MM.1S (cell line): ENCODE data around the gene AGAP1.

Source experiments
- DNase-seq: peaks from one replicate; pipeline ENCODE4 v3.0.0-alpha.2; 2015
- H2AFZ ChIP-seq: fragments of 300-600 bp; sonication (generic); 2 replicates; pipeline ENCODE4 v1.6.0; 2016; ENCODE audit warnings: antibody characterized with exemption, low read length
- H3F3A ChIP-seq: fragments of 300-600 bp; sonication (generic); 2 replicates; pipeline ENCODE4 v1.6.1; 2016; ENCODE audit warnings: mild to moderate bottlenecking, antibody characterized with exemption, low read length, moderate library complexity, mixed read lengths; ENCODE audit not compliant: insufficient read depth
- H3K27ac ChIP-seq: fragments of 300-600 bp; sonication (generic); 2 replicates; pipeline ENCODE4 v1.5.1; 2016; ENCODE audit warnings: mild to moderate bottlenecking, low read length
- H3K27me3 ChIP-seq: fragments of 300-600 bp; sonication (generic); replicated peaks from 2 replicates; pipeline ENCODE4 v1.6.0; 2016; ENCODE audit warnings: low read length; ENCODE audit not compliant: insufficient read depth
- H3K36me3 ChIP-seq: fragments of 300-600 bp; sonication (generic); replicated peaks from 2 replicates; pipeline ENCODE4 v1.6.1; 2016; ENCODE audit warnings: mild to moderate bottlenecking, low read length, mixed read lengths; ENCODE audit not compliant: insufficient read depth
- H3K4me1 ChIP-seq: fragments of 300-600 bp; sonication (generic); 2 replicates; pipeline ENCODE4 v1.6.1; 2016; ENCODE audit warnings: low read length, mixed read lengths
- H3K4me2 ChIP-seq: fragments of 300-600 bp; sonication (generic); 2 replicates; pipeline ENCODE4 v1.6.0; 2016; ENCODE audit warnings: low read depth, low read length
- H3K4me3 ChIP-seq: fragments of 300-600 bp; sonication (generic); 2 replicates; pipeline ENCODE4 v1.5.1; 2016; ENCODE audit warnings: low read length, mixed read lengths
- H3K79me2 ChIP-seq: fragments of 300-600 bp; sonication (generic); 2 replicates; pipeline ENCODE4 v1.6.1; 2016; ENCODE audit warnings: mixed run types, low read length, mixed read lengths
- H3K9ac ChIP-seq: fragments of 300-600 bp; sonication (generic); 2 replicates; pipeline ENCODE4 v1.6.1; 2016; ENCODE audit warnings: low read length, mixed read lengths
- H3K9me2 ChIP-seq: fragments of 300-600 bp; sonication (generic); replicated peaks from 2 replicates; pipeline ENCODE4 v1.6.1; 2016; ENCODE audit warnings: mild to moderate bottlenecking, low read length, mixed read lengths; ENCODE audit not compliant: insufficient read depth
- H3K9me3 ChIP-seq: fragments of 300-600 bp; sonication (generic); replicated peaks from 2 replicates; pipeline ENCODE4 v1.6.1; 2016; ENCODE audit warnings: mild to moderate bottlenecking, low read length, mixed read lengths; ENCODE audit not compliant: insufficient read depth
- H4K20me1 ChIP-seq: fragments of 300-600 bp; sonication (generic); 2 replicates; pipeline ENCODE4 v1.6.1; 2016; ENCODE audit warnings: mild to moderate bottlenecking, low read length, moderate library complexity, mixed read lengths; ENCODE audit not compliant: insufficient read depth
- EZH2 ChIP-seq: fragments of 300-600 bp; sonication (generic); optimal IDR thresholded peaks from 2 replicates; pipeline ENCODE3; 2017; ENCODE audit warnings: low read depth, mild to moderate bottlenecking, antibody characterized with exemption, low read length, mixed read lengths
- EZH2phosphoT487 ChIP-seq: fragments of 300-600 bp; sonication (generic); IDR thresholded peaks from 2 replicates; pipeline ENCODE4 v1.6.1; 2018; ENCODE audit warnings: antibody characterized with exemption, low read length
- TF ChIP-seq, protein P1 (sequence below): fragments of 300-600 bp; sonication (generic); IDR thresholded peaks from 2 replicates; pipeline ENCODE4 v1.5.1; 2016; ENCODE audit warnings: antibody characterized with exemption, low read length, mixed read lengths

Gene AGAP1

GRCh38 chr2:235730115-235730514, 236.3 kb downstream of the AGAP1 start:
- Histone ChIP-seq H3K9ac (no peak overlapping the region), H3K9me3 (no peaks in the 10 kb centered on the region), H3K4me1 (no peaks in the 10 kb centered on the region), H3K4me2 (no peak overlapping the region), H3K27ac (no peak overlapping the region), H3F3A (no peaks in the 10 kb centered on the region), H3K36me3 (no peaks in the 10 kb centered on the region), H3K79me2 (peaks cover 5% of the 10 kb centered on the region; the same call in 1 of the 2 replicates), H2AFZ (no peak overlapping the region), H3K4me3 (no peak overlapping the region), H4K20me1 (no peaks in the 10 kb centered on the region), H3K9me2 (no peaks in the 10 kb centered on the region), H3K27me3 (no peaks in the 10 kb centered on the region)
- no peak for TF ChIP-seq EZH2
- TF ChIP-seq, protein P1, sequence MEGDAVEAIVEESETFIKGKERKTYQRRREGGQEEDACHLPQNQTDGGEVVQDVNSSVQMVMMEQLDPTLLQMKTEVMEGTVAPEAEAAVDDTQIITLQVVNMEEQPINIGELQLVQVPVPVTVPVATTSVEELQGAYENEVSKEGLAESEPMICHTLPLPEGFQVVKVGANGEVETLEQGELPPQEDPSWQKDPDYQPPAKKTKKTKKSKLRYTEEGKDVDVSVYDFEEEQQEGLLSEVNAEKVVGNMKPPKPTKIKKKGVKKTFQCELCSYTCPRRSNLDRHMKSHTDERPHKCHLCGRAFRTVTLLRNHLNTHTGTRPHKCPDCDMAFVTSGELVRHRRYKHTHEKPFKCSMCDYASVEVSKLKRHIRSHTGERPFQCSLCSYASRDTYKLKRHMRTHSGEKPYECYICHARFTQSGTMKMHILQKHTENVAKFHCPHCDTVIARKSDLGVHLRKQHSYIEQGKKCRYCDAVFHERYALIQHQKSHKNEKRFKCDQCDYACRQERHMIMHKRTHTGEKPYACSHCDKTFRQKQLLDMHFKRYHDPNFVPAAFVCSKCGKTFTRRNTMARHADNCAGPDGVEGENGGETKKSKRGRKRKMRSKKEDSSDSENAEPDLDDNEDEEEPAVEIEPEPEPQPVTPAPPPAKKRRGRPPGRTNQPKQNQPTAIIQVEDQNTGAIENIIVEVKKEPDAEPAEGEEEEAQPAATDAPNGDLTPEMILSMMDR: no peak
- TF ChIP-seq EZH2phosphoT487: no peak
- no peak for DNase-seq

DNA sequence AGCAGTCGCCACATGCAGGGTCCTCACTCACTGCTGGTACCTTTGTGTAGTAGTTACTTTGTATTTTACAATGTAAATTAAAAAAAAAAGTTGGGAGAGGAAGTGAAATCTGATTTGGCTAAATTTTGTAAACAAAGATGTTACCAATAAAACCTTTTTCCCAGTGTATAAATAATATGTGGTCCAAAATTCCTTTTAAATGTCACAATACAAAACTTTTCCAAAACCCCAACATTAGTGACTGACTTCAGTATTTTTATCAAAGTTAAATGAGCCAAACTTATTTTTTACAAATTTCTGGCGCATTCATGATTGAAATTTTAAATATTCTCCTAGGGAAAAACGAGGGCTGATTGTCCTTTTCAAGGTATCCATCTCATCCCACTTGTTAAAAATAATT, 239.9 kb downstream of the AGAP1 start:
- DNase-seq: no peak
- no peaks in the 10 kb centered on the region for H3K36me3 ChIP-seq
- H3K4me3 ChIP-seq: no peak overlapping the region
- no peaks in the 10 kb centered on the region for H3F3A ChIP-seq
- no peaks in the 10 kb centered on the region for H3K4me1 ChIP-seq
- H3K9me2 ChIP-seq: no peaks in the 10 kb centered on the region
- TF ChIP-seq EZH2phosphoT487: no peak
- TF ChIP-seq EZH2: no peak
- TF ChIP-seq, protein P1: no peak
- H3K79me2 ChIP-seq: peaks cover 5% of the 10 kb centered on the region; the same call in 1 of the 2 replicates
- no peak overlapping the region for H3K27ac ChIP-seq
- H3K9ac ChIP-seq: no peak overlapping the region
- no peak overlapping the region for H3K4me2 ChIP-seq
- no peaks in the 10 kb centered on the region for H4K20me1 ChIP-seq
- no peak overlapping the region for H2AFZ ChIP-seq
- H3K27me3 ChIP-seq: no peaks in the 10 kb centered on the region
- H3K9me3 ChIP-seq: no peaks in the 10 kb centered on the region

GRCh38 chr2:235734168-235734567, 240.3 kb downstream of the AGAP1 start:
- Histone ChIP-seq H2AFZ (no peak overlapping the region), H3K9me3 (no peaks in the 10 kb centered on the region), H3F3A (no peaks in the 10 kb centered on the region), H4K20me1 (no peaks in the 10 kb centered on the region), H3K4me2 (no peak overlapping the region), H3K4me1 (no peaks in the 10 kb centered on the region), H3K9me2 (no peaks in the 10 kb centered on the region), H3K4me3 (no peak overlapping the region), H3K27me3 (no peaks in the 10 kb centered on the region), H3K79me2 (peaks cover 5% of the 10 kb centered on the region; the same call in 1 of the 2 replicates), H3K27ac (no peak overlapping the region), H3K36me3 (no peaks in the 10 kb centered on the region), H3K9ac (no peak overlapping the region)
- TF ChIP-seq EZH2 (no peak), EZH2phosphoT487 (no peak)
- no peak for DNase-seq

GRCh38 chr2:235734688-235735231, 240.9 kb downstream of the AGAP1 start:
- no peaks in the 10 kb centered on the region for H3K9me2 ChIP-seq
- H3K9ac ChIP-seq: no peak overlapping the region
- H3K36me3 ChIP-seq: no peaks in the 10 kb centered on the region
- no peak overlapping the region for H3K4me2 ChIP-seq
- H4K20me1 ChIP-seq: no peaks in the 10 kb centered on the region
- H3K79me2 ChIP-seq: peaks cover 5% of the 10 kb centered on the region; the same call in 1 of the 2 replicates
- no peak overlapping the region for H3K4me3 ChIP-seq
- TF ChIP-seq, protein P1: no peak
- no peak for TF ChIP-seq EZH2phosphoT487
- no peak for TF ChIP-seq EZH2
- H3K27me3 ChIP-seq: no peaks in the 10 kb centered on the region
- DNase-seq: no peak
- H3K4me1 ChIP-seq: no peaks in the 10 kb centered on the region
- no peaks in the 10 kb centered on the region for H3K9me3 ChIP-seq
- H3K27ac ChIP-seq: no peak overlapping the region
- no peaks in the 10 kb centered on the region for H3F3A ChIP-seq
- no peak overlapping the region for H2AFZ ChIP-seq
